HepG2 (cell line): ENCODE measurements around the gene ATR. TPM values are rescaled to one million over a fixed set of nuclear protein-coding genes. Genes with fewer than 3 reads are reported as not detected.

Experiments
- ARHGAP35 ChIP-seq: sonication (generic); formaldehyde crosslinking; IDR thresholded peaks from 2 replicates; pipeline ENCODE4 v1.9.0; 2022; ENCODE audit warnings: mild to moderate bottlenecking, inconsistent platforms, moderate library complexity, missing genetic modification reagents, borderline replicate concordance
- ATF1 ChIP-seq: IDR thresholded peaks from 2 replicates; pipeline ENCODE4 v1.6.1; 2016; ENCODE audit warnings: mild to moderate bottlenecking, control low read depth
- DNMT3B ChIP-seq: conservative IDR thresholded peaks from 2 replicates; pipeline ENCODE4 v1.6.1; 2016; ENCODE audit warnings: missing biosample characterization, control low read depth
- GPBP1L1 ChIP-seq: sonication (generic); formaldehyde crosslinking; IDR thresholded peaks from 2 replicates; pipeline ENCODE4 v1.5.0; 2020; ENCODE audit warnings: mild to moderate bottlenecking, missing genetic modification reagents
- HNRNPLL ChIP-seq: fragments of 200-400 bp; formaldehyde crosslinking; IDR thresholded peaks from 2 replicates; pipeline ENCODE4 v1.6.1; 2017; ENCODE audit warnings: mild to moderate bottlenecking, low read depth, low read length; ENCODE audit not compliant: poor library complexity, severe bottlenecking
- HNRNPUL1 ChIP-seq: fragments of 200-400 bp; formaldehyde crosslinking; IDR thresholded peaks from 2 replicates; pipeline ENCODE4 v1.6.1; 2017; ENCODE audit warnings: low read depth, mild to moderate bottlenecking, low read length, moderate library complexity
- IKZF4 ChIP-seq: sonication (generic); formaldehyde crosslinking; IDR thresholded peaks from 2 replicates; pipeline ENCODE4 v1.5.1; 2020; ENCODE audit warnings: borderline replicate concordance, mild to moderate bottlenecking, low read depth, missing genetic modification reagents; ENCODE audit errors: not compliant biosample characterization
- MYC ChIP-seq: sonication (generic); formaldehyde crosslinking; IDR thresholded peaks from 2 replicates; pipeline ENCODE4 v1.9.0; 2021; ENCODE audit warnings: missing genetic modification reagents, borderline replicate concordance
- NR2F1 ChIP-seq, 2 experiments: fragments of 450-650 bp in 1 of 2; formaldehyde crosslinking in 1 of 2; IDR thresholded peaks; 2 replicates each; pipeline versions ENCODE4 v1.5.0 to v1.6.1; 2016 to 2020; ENCODE audit warnings: mild to moderate bottlenecking in 1 of 2, missing compliant biosample characterization in 1 of 2, missing genetic modification reagents in 1 of 2, moderate library complexity in 1 of 2
- PHF21A ChIP-seq: sonication (generic); formaldehyde crosslinking; IDR thresholded peaks from 2 replicates; pipeline ENCODE4 v1.5.0; 2020; ENCODE audit warnings: mild to moderate bottlenecking, missing genetic modification reagents
- RNF2 ChIP-seq: fragments of 450-650 bp; conservative IDR thresholded peaks from 2 replicates; pipeline ENCODE4 v1.6.1; 2016; ENCODE audit warnings: low read depth
- SCMH1 ChIP-seq: sonication (generic); formaldehyde crosslinking; IDR thresholded peaks from 2 replicates; pipeline ENCODE4 v1.9.0; 2021; ENCODE audit warnings: missing genetic modification reagents, mild to moderate bottlenecking, borderline replicate concordance
- TBP ChIP-seq: sonication (generic); formaldehyde crosslinking; IDR thresholded peaks from 2 replicates; pipeline ENCODE4 v1.5.0; 2020; ENCODE audit warnings: missing genetic modification reagents
- ZBTB1 ChIP-seq: sonication (generic); formaldehyde crosslinking; IDR thresholded peaks from 2 replicates; pipeline ENCODE4 v1.4.0; 2020; ENCODE audit warnings: missing genetic modification reagents, borderline replicate concordance
- ZBTB7A ChIP-seq: sonication (generic); formaldehyde crosslinking; IDR thresholded peaks from 2 replicates; pipeline ENCODE4 v1.8.0; 2022; ENCODE audit warnings: mild to moderate bottlenecking, missing genetic modification reagents
- ZFP1 ChIP-seq: IDR thresholded peaks from 2 replicates; pipeline ENCODE4 v1.6.1; 2016
- ZMAT5 ChIP-seq: sonication (generic); formaldehyde crosslinking; IDR thresholded peaks from 2 replicates; pipeline ENCODE4 v1.5.0; 2020; ENCODE audit warnings: mild to moderate bottlenecking, low read depth, missing genetic modification reagents, borderline replicate concordance
- ZNF235 ChIP-seq: sonication (generic); formaldehyde crosslinking; IDR thresholded peaks from 2 replicates; pipeline ENCODE4 v1.8.1; 2023; ENCODE audit warnings: mild to moderate bottlenecking, missing genetic modification reagents, borderline replicate concordance
- ZNF24 ChIP-seq: fragments of 450-650 bp; IDR thresholded peaks from 2 replicates; pipeline ENCODE4 v1.6.1; 2017; ENCODE audit warnings: antibody characterized with exemption, mild to moderate bottlenecking
- ZNF251 ChIP-seq: sonication (generic); formaldehyde crosslinking; IDR thresholded peaks from 2 replicates; pipeline ENCODE4 v1.9.0; 2021; ENCODE audit warnings: mild to moderate bottlenecking, missing genetic modification reagents
- ZNF572 ChIP-seq: sonication (generic); formaldehyde crosslinking; IDR thresholded peaks from 2 replicates; pipeline ENCODE4 v1.5.1; 2020; ENCODE audit warnings: mild to moderate bottlenecking, missing genetic modification reagents
- polyA plus RNA-seq, 8 experiments: library from polyadenylated mRNA; depleted of rRNA in 3 of 8; stranded (reverse) in 7 of 8; unstranded in 1 of 8; fragments of >200 nt; fragmentation: Illumina TruSeq in 4 of 8; extraction: Trizol in 4 of 8; gene quantifications; 2 replicates each; pipeline versions ENCODE4 v1.2.1 to v1.2.3, GENCODE V29; 2011 to 2016; ENCODE audit warnings: low read depth in 4 of 8, missing spikeins in 1 of 8, mixed read lengths in 1 of 8; ENCODE audit not compliant: insufficient read depth in 1 of 8
- total RNA-seq, 5 experiments: library from RNA; depleted of rRNA; stranded (reverse); fragments of >200 nt; fragmentation: Illumina TruSeq; extraction: Trizol; gene quantifications; 2 replicates each; pipeline ENCODE4 v1.2.3, GENCODE V29; 2016; ENCODE audit warnings: low read depth in 1 of 5
- TF ChIP-seq, protein P1 (sequence below): sonication (generic); formaldehyde crosslinking; IDR thresholded peaks from 2 replicates; pipeline ENCODE4 v1.5.0; 2020; ENCODE audit warnings: mild to moderate bottlenecking, missing genetic modification reagents
- TF ChIP-seq, protein P2 (sequence below), 2 experiments: sonication (generic) in 1 of 2; formaldehyde crosslinking in 1 of 2; IDR thresholded peaks; 2 replicates each; pipeline versions ENCODE4 v1.5.1 to v1.6.1; 2011 to 2020; ENCODE audit warnings: borderline replicate concordance in 1 of 2, low read depth in 1 of 2, low read length in 1 of 2, mild to moderate bottlenecking in 1 of 2, missing genetic modification reagents in 1 of 2, moderate library complexity in 1 of 2

ATR gene
- total and polyA plus RNA-seq, 2 of the 13 experiments (the other 11 are each of a cell fraction or from before 2014, with no cell fraction given), result 6.6 to 17.0 TPM

GRCh38 chr3:142578329-142579223, at the start of gene ATR (continued):
- TF ChIP-seq ATF1 (CRISPR knock-in tag) (peak; percentile 65), SCMH1 (CRISPR knock-in tag) (no peak), ZMAT5 (CRISPR knock-in tag) (no peak), ZNF251 (CRISPR knock-in tag) (no peak), ZFP1 (CRISPR knock-in tag) (peak; percentile 96), RNF2 (peak; percentile 71; the same call in 1 of the 2 replicates), IKZF4 (CRISPR knock-in tag) (no peak), ZNF24 (peak; percentile 6; the same call in 1 of the 2 replicates), ARHGAP35 (peak; percentile 85; the same call in 1 of the 2 replicates), ZNF235 (peak; percentile 74; the same call in 1 of the 2 replicates), ZNF572 (CRISPR knock-in tag) (peak; percentile 98), GPBP1L1 (no peak), PHF21A (CRISPR knock-in tag) (peak; percentile 86), ZBTB1 (CRISPR knock-in tag) (no peak), HNRNPUL1 (no peak), HNRNPLL (peak; percentile 91), TBP (CRISPR knock-in tag) (no peak), NR2F1 (CRISPR knock-in tag; IDR thresholded peaks at IDR 0.05) (no peak), DNMT3B (peak; percentile 28; the same call in 1 of the 2 replicates), MYC (peak; percentile 98), ZBTB7A (CRISPR knock-in tag) (no peak)
- TF ChIP-seq, protein P1, sequence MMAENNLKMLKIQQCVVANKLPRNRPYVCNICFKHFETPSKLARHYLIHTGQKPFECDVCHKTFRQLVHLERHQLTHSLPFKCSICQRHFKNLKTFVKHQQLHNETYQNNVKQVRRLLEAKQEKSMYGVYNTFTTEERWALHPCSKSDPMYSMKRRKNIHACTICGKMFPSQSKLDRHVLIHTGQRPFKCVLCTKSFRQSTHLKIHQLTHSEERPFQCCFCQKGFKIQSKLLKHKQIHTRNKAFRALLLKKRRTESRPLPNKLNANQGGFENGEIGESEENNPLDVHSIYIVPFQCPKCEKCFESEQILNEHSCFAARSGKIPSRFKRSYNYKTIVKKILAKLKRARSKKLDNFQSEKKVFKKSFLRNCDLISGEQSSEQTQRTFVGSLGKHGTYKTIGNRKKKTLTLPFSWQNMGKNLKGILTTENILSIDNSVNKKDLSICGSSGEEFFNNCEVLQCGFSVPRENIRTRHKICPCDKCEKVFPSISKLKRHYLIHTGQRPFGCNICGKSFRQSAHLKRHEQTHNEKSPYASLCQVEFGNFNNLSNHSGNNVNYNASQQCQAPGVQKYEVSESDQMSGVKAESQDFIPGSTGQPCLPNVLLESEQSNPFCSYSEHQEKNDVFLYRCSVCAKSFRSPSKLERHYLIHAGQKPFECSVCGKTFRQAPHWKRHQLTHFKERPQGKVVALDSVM (CRISPR knock-in tag), result peak; percentile 87
- TF ChIP-seq, protein P2, sequence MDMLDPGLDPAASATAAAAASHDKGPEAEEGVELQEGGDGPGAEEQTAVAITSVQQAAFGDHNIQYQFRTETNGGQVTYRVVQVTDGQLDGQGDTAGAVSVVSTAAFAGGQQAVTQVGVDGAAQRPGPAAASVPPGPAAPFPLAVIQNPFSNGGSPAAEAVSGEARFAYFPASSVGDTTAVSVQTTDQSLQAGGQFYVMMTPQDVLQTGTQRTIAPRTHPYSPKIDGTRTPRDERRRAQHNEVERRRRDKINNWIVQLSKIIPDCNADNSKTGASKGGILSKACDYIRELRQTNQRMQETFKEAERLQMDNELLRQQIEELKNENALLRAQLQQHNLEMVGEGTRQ (IDR thresholded peaks at IDR 0.05; ENCODE audit: low read depth, low read length), result no peak
- TF ChIP-seq, protein P2 (CRISPR knock-in tag; IDR thresholded peaks at IDR 0.05; ENCODE audit: borderline replicate concordance), result peak; percentile 42; the same call in 1 of the 2 replicates
